DMS53 treated with DMSO at 0.1 percent for 48 hours (cell line): ENCODE measurements around the gene VDR.

Source experiments
- DNase-seq: peaks from one replicate; lab custom pipeline; 2025; ENCODE audit not compliant: unreplicated experiment; lab: John Stamatoyannopoulos, UW

Gene VDR

GRCh38 chr12:47799357-47799955 lies 105.3 kb downstream of the VDR start:
- no peak for DNase-seq

- DNase-seq = no peak
Measured at GRCh38 chr12:47798382-47798948, 106.3 kb downstream of the VDR start.

GRCh38 chr12:47797441-47797840 lies 107.4 kb downstream of the VDR start:
- no peak for DNase-seq

GRCh38 chr12:47795814-47796411 lies 108.9 kb downstream of the VDR start:
- no peak for DNase-seq

GRCh38 chr12:47795121-47795813 lies 109.5 kb downstream of the VDR start:
- DNase-seq = no peak

- no peak for DNase-seq
Measured at GRCh38 chr12:47794679-47795078, 110.1 kb downstream of the VDR start.

- DNase-seq = no peak
Measured at GRCh38 chr12:47793015-47793681, 111.6 kb downstream of the VDR start.

- DNase-seq = no peak
Measured at GRCh38 chr12:47791874-47792273, 112.9 kb downstream of the VDR start.
